ENCODE results near the gene RNF166.

DNA sequence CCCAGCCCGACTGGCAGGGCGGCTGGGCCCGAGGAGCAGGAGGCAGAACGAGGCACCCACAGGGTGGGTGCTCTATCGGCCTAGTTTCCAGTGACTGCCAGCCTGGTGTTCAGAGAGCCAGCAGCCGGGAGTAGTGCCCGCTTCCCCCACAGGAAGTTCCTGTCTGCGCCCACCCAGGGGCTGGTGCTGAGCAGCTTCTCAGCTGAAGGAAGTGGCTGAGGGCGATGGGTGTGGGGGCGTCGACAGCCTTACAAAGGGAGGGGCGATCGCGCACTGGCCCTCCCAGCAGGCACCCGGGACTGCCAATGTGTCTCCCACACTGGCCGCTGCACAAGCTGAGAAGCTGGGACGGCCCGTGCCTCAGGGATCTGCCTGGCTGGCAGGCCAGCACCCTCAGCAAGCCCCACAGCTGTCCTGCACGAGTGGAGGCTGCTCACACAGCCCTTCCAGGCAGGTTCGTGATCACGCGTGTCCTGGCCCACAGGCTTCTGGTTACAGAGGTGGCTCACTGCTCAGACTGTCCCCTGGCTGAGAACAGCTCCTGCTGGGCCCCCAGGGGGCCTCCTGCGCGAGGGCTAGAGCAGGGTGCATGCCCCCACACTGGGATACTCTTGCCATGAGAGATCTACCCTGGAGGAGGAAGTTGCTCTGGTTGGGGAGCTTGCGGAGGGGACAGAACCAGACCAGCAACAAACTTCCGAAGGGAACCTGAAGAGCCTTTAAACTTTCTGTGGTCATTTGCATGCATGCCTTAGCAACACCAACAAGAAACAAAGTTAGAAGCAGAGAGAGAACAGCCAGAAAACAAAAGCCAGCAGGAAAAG lies 2.5 kb downstream of the RNF166 start:
- TF ChIP-seq, protein P1, sequence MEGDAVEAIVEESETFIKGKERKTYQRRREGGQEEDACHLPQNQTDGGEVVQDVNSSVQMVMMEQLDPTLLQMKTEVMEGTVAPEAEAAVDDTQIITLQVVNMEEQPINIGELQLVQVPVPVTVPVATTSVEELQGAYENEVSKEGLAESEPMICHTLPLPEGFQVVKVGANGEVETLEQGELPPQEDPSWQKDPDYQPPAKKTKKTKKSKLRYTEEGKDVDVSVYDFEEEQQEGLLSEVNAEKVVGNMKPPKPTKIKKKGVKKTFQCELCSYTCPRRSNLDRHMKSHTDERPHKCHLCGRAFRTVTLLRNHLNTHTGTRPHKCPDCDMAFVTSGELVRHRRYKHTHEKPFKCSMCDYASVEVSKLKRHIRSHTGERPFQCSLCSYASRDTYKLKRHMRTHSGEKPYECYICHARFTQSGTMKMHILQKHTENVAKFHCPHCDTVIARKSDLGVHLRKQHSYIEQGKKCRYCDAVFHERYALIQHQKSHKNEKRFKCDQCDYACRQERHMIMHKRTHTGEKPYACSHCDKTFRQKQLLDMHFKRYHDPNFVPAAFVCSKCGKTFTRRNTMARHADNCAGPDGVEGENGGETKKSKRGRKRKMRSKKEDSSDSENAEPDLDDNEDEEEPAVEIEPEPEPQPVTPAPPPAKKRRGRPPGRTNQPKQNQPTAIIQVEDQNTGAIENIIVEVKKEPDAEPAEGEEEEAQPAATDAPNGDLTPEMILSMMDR (IDR thresholded peaks at IDR 0.05; ENCODE audit: extremely low read depth in 1 of 2, insufficient read depth in 1 of 2, low read depth in 1 of 2, low read length in 2 of 2) = no peak
- no peak for TF ChIP-seq EZH2 (IDR thresholded peaks at IDR 0.05; ENCODE audit: borderline replicate concordance, low read depth, low read length, severe bottlenecking)
- TF ChIP-seq POLR2A (IDR thresholded peaks at IDR 0.05; ENCODE audit: low read depth, low read length) = peak; percentile 55
- TF ChIP-seq POLR2AphosphoS5 (IDR thresholded peaks at IDR 0.05; ENCODE audit: insufficient read depth, low read depth, low read length) = peak; percentile 63
- TF ChIP-seq MYC (IDR thresholded peaks at IDR 0.05; ENCODE audit: low read depth, low read length) = no peak
- TF ChIP-seq, protein P2, sequence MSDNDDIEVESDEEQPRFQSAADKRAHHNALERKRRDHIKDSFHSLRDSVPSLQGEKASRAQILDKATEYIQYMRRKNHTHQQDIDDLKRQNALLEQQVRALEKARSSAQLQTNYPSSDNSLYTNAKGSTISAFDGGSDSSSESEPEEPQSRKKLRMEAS (IDR thresholded peaks at IDR 0.05; ENCODE audit: insufficient read depth, insufficient read length) = no peak
- TF ChIP-seq FOS (IDR thresholded peaks at IDR 0.05; ENCODE audit: borderline replicate concordance, insufficient read depth, low read length) = no peak
- TF ChIP-seq JUN (IDR thresholded peaks at IDR 0.05; ENCODE audit: borderline replicate concordance, insufficient read depth, insufficient read length, low read depth) = no peak
- no peak for TF ChIP-seq GATA2 (IDR thresholded peaks at IDR 0.05; ENCODE audit: insufficient read depth, insufficient read length, low read depth, low read length)

Measured in endothelial cell of umbilical vein (primary cell).